Hepatocyte (in vitro differentiated cells): ENCODE measurements around the gene BIK. TPM values are rescaled to one million over a fixed set of nuclear protein-coding genes. Genes with fewer than 3 reads are reported as not detected.

Experiments used
- DNase-seq: peaks from one replicate; pipeline ENCODE4 v3.0.0-alpha.2; 2016; ENCODE audit warnings: low spot score
- H2AFZ ChIP-seq: fragments of 200-600 bp; sonication (generic); 2 replicates; pipeline ENCODE4 v1.6.0; 2016; ENCODE audit warnings: antibody characterized with exemption, mild to moderate bottlenecking
- H3K27ac ChIP-seq: fragments of 200-600 bp; sonication (generic); 2 replicates; pipeline ENCODE4 v1.5.1; 2016; ENCODE audit warnings: mild to moderate bottlenecking
- H3K27me3 ChIP-seq: fragments of 200-600 bp; sonication (generic); 2 replicates; pipeline ENCODE4 v1.6.1; 2016
- H3K36me3 ChIP-seq: fragments of 200-600 bp; sonication (generic); replicated peaks from 2 replicates; pipeline ENCODE4 v1.5.1; 2016; ENCODE audit warnings: low read depth; ENCODE audit not compliant: insufficient read depth
- H3K4me1 ChIP-seq: fragments of 200-600 bp; sonication (generic); 2 replicates; pipeline ENCODE4 v1.5.1; 2016; ENCODE audit warnings: mild to moderate bottlenecking, moderate library complexity; ENCODE audit not compliant: insufficient read depth
- H3K4me2 ChIP-seq: fragments of 200-600 bp; sonication (generic); 2 replicates; pipeline ENCODE4 v1.6.0; 2016
- H3K4me3 ChIP-seq: fragments of 200-600 bp; sonication (generic); 2 replicates; pipeline ENCODE4 v1.5.1; 2016; ENCODE audit warnings: mild to moderate bottlenecking
- H3K79me2 ChIP-seq: fragments of 200-600 bp; sonication (generic); 2 replicates; pipeline ENCODE4 v1.6.0; 2017; ENCODE audit warnings: mild to moderate bottlenecking
- H3K9me2 ChIP-seq: fragments of 200-600 bp; sonication (generic); replicated peaks from 2 replicates; pipeline ENCODE4 v1.6.0; 2017; ENCODE audit warnings: mild to moderate bottlenecking; ENCODE audit not compliant: insufficient read depth
- H3K9me3 ChIP-seq: fragments of 200-600 bp; sonication (generic); 2 replicates; pipeline ENCODE4 v1.5.1; 2016; ENCODE audit warnings: low read depth, mild to moderate bottlenecking
- H4K20me1 ChIP-seq: fragments of 200-600 bp; sonication (generic); 2 replicates; pipeline ENCODE4 v1.6.0; 2016; ENCODE audit warnings: mild to moderate bottlenecking; ENCODE audit not compliant: insufficient read depth, poor library complexity, severe bottlenecking
- EZH2 ChIP-seq: fragments of 200-600 bp; sonication (generic); IDR thresholded peaks from 2 replicates; pipeline ENCODE4 v1.6.1; 2016; ENCODE audit warnings: antibody characterized with exemption, mild to moderate bottlenecking, borderline replicate concordance
- EZH2phosphoT487 ChIP-seq: fragments of 200-600 bp; sonication (generic); IDR thresholded peaks from one replicate; pipeline ENCODE4 v1.6.1; 2018; ENCODE audit warnings: antibody characterized with exemption, mild to moderate bottlenecking, low read depth, moderate library complexity; ENCODE audit not compliant: unreplicated experiment, severe bottlenecking
- WGBS: methylation state at CpG from one replicate; pipeline ENCODE4 v1.1.6; 2016; ENCODE audit warnings: low lambda C conversion rate; ENCODE audit errors: missing lambda C conversion rate; 5-methylcytosine and 5-hydroxymethylcytosine counted together
- polyA plus RNA-seq: library from polyadenylated mRNA; unstranded; fragments of >200 nt; fragmentation: Nextera tagmentation; extraction: Ambion mirVana; gene quantifications from 2 replicates; pipeline ENCODE4 v1.2.1, GENCODE V29; 2016
- total RNA-seq: library from RNA; depleted of rRNA; stranded (reverse); fragments of >200 nt; gene quantifications from 2 replicates; pipeline ENCODE4 v1.2.3, GENCODE V29; 2014
- TF ChIP-seq, protein P1 (sequence below): fragments of 200-600 bp; sonication (generic); IDR thresholded peaks from 2 replicates; pipeline ENCODE4 v1.5.1; 2016; ENCODE audit warnings: antibody characterized with exemption, mild to moderate bottlenecking; ENCODE audit not compliant: poor library complexity

Gene BIK
- total and polyA plus RNA-seq, 2 experiments from 2014 or later = 10.6 to 15.5 TPM

DNA sequence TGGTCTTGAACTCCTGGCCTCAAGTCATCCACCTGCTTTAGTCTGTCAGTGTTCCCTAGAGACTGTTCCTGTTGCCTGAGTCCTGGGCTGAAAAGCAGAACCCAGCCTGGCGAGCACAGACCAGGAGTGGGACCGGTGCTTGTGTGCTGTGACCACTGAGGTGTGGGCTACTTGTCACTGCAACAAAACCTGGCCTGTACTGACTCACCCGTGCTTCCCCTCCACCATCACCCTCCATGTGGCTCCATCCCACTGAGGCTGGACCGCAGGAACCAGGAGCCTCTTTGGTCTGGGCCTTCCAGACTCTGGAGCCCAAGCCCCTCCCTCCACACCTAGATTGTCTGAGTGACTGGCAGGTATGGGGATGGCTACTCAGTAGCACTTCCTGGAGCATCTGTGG is 24.0 kb downstream of the BIK start:
- no peak overlapping the region for H3K27ac ChIP-seq
- H2AFZ ChIP-seq = no peak overlapping the region
- H3K9me2 ChIP-seq = no peaks in the 10 kb centered on the region

DNA sequence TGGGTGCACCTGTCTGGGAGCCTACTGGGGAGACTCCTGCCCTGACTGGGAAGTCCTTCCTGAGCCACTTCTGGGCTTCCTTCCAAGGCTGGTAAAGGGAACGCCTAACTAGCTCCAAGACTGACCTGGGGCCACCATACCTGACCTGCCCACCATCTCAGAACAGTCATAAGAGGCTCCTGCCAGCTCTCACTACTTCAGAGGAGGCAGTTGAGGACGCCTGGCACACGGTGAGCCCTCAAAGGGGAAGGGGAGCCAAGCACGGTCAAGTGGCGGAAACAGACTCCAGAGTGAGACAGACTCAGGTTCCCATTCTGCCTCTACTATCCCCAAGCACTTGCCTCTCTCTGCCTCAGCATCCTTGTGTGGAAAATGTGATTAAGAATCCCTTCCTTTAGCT is 25.0 kb downstream of the BIK start:
- DNase-seq = no peak
- 98% methylated on average over 5 of the region's 5 CpGs for WGBS
- Histone ChIP-seq H3K79me2 (no peaks in the 10 kb centered on the region), H2AFZ (no peak overlapping the region), H3K4me2 (no peak overlapping the region), H3K9me2 (no peaks in the 10 kb centered on the region), H3K27me3 (no peaks in the 10 kb centered on the region), H3K4me1 (no peaks in the 10 kb centered on the region), H3K27ac (no peak overlapping the region), H3K9me3 (no peaks in the 10 kb centered on the region), H3K4me3 (no peak overlapping the region), H4K20me1 (no peaks in the 10 kb centered on the region), H3K36me3 (peaks cover 2% of the 10 kb centered on the region)
- TF ChIP-seq EZH2phosphoT487 (no peak), EZH2 (no peak)
- TF ChIP-seq, protein P1, sequence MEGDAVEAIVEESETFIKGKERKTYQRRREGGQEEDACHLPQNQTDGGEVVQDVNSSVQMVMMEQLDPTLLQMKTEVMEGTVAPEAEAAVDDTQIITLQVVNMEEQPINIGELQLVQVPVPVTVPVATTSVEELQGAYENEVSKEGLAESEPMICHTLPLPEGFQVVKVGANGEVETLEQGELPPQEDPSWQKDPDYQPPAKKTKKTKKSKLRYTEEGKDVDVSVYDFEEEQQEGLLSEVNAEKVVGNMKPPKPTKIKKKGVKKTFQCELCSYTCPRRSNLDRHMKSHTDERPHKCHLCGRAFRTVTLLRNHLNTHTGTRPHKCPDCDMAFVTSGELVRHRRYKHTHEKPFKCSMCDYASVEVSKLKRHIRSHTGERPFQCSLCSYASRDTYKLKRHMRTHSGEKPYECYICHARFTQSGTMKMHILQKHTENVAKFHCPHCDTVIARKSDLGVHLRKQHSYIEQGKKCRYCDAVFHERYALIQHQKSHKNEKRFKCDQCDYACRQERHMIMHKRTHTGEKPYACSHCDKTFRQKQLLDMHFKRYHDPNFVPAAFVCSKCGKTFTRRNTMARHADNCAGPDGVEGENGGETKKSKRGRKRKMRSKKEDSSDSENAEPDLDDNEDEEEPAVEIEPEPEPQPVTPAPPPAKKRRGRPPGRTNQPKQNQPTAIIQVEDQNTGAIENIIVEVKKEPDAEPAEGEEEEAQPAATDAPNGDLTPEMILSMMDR = no peak

More for the DNA sequence above, 24.0 kb downstream of the BIK start:
- no peak for DNase-seq
- 99% methylated on average over 4 of the region's 4 CpGs for WGBS
- H3K27me3 ChIP-seq = no peaks in the 10 kb centered on the region
- no peaks in the 10 kb centered on the region for H3K9me3 ChIP-seq
- TF ChIP-seq EZH2 = no peak
- TF ChIP-seq, protein P1 = no peak
- no peak for TF ChIP-seq EZH2phosphoT487
- no peak overlapping the region for H3K4me3 ChIP-seq
- H3K79me2 ChIP-seq = no peaks in the 10 kb centered on the region
- H3K4me2 ChIP-seq = no peak overlapping the region
- no peaks in the 10 kb centered on the region for H3K36me3 ChIP-seq
- H4K20me1 ChIP-seq = no peaks in the 10 kb centered on the region
- peaks cover 4% of the 10 kb centered on the region for H3K4me1 ChIP-seq

DNA sequence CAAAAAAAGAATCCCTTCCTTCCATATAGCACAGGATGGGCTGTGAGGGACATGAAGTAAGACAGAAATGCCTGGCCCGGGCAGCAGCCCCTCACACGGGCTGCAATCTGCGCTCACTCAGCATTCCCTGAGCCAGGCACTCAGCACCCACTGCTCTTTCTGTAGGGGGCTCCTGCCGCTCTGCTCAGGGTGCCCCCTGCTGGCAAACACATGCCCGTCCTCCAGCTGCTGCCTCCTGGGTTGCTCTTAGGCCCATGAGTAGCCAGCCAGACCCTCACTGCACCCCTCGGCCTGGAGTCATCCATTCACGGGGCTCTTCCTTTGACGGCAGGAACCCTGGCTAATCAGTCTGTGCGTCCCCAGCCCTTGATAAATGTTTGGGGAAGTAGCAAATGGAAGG is 25.7 kb downstream of the BIK start:
- peaks cover 2% of the 10 kb centered on the region for H3K36me3 ChIP-seq
- DNase-seq = peak; percentile 60

More for the DNA sequence above, 25.7 kb downstream of the BIK start:
- Histone ChIP-seq H3K4me3 (no peak overlapping the region), H3K4me1 (no peaks in the 10 kb centered on the region), H3K4me2 (no peak overlapping the region), H4K20me1 (no peaks in the 10 kb centered on the region), H3K9me2 (no peaks in the 10 kb centered on the region), H3K79me2 (peaks cover 5% of the 10 kb centered on the region), H3K27me3 (no peaks in the 10 kb centered on the region), H3K9me3 (no peaks in the 10 kb centered on the region), H3K27ac (no peak overlapping the region), H2AFZ (no peak overlapping the region)
- WGBS = 50% methylated on average over 9 of the region's 9 CpGs
- no peak for TF ChIP-seq EZH2
- TF ChIP-seq, protein P1 = peak; percentile 60
